ENCODE measurements around the gene PPP1R17.
A peak's percentile ranks its signal among the peaks of the same experiment; 100 is the strongest.

PPP1R17 gene

DNA sequence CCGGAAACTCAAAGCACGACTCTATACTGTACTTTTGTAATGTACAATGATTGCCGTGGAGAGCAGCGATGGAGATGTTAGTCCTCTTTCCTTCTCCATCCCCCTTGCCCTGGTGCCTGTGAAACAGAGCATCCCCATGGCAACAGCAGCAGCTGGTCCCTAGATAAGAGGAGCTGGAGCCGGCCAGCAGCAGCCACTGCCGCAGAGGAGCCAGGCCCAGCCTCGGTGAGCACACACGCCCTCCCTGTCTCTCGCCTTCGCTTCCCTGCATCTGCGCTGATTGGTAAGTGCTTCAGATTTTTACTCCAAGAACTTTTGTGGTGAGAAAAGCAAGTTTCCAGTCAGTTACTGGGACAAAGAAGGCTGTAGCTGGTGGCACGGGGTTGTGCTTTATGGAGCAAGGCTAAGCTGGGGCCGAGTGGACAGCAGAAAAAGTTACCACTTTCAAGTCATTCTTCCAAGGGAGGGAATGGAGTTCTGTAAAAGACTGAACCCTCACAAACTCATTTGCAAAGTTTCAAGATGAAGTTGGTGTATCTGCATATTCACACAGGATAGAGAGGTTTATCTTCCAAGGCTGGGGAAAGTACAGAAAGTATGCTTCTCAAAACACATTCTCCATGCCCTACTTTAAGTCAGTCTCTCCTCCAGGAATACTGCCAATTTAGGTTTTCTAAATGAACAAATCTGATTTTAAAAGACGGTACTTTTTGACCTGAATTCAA lies at the start of gene PPP1R17:
Gene PPP1R17 (plus strand): TSS at position 192 of the 725 bp plus-strand sequence. CDS start 5,227 bp downstream, outside the sequence.
- no peak for DNase-seq

- no peak for DNase-seq
These were observed 46.6 kb upstream of the PPP1R17 start for GRCh38 chr7:31640381-31640780.

DNA sequence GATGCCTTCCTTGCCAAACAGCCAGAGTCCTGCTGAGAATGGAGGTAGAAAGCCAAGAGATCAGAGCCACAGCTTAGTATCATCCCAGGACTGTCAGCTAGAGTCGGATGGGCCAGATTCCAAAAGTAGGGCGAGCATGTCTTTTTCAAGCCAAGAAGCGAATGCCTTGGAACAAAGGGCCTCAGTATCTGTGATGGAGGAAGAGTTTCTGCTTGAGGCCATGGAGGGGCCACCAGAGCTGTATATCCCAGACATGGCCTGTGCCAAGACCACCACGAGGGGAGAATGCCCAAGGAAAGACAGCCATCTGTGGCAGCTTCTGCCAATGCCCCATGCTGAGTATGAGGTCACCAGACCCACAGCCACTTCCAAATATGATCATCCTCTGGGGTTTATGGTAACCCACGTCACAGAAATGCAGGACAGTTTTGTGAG lies 44.3 kb upstream of the PPP1R17 start:
- DNase-seq: no peak

- DNase-seq: no peak
These were observed 40.1 kb upstream of the PPP1R17 start for GRCh38 chr7:31646942-31647341.

DNA sequence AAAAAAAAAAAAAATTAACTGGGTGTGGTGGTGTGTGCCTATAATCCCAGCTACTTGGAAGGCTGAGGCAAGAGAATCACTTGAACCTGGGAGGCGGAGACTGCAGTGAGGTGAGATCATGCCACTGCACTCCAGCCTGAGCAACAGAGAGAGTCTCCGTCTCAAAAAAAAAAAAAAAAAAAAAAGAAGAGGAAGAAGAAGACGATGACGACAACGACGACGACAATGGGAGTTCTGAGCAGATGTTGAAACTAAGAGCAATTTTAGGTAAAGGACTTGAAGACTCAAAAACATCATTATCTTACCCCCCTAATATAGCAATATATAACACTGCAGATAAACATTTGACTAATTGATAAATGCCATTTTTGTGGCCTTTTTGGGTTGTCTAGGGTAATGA lies 39.5 kb upstream of the PPP1R17 start:
- DNase-seq: no peak

DNA sequence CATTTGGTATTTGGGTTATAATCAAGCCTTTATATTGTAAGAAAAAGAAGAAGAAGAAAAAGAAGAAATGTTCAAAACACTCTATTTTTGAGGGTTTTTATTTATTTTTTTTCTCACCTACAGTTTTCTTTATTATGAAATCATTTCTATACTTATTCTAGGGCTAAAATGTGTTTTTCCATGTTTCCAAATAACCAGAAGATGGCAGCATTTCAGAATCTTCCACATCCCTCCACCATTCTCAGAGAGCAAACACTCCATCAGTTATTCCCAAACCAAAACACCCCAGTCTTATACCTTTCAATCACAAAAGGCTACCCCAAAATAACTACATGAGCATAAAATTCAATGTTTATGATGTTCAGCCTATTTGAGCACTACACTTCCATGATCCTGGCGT lies 38.7 kb upstream of the PPP1R17 start:
- peak; percentile 1 for DNase-seq

GRCh38 chr7:31648880-31649279 lies 38.1 kb upstream of the PPP1R17 start:
- no peak for DNase-seq

DNA sequence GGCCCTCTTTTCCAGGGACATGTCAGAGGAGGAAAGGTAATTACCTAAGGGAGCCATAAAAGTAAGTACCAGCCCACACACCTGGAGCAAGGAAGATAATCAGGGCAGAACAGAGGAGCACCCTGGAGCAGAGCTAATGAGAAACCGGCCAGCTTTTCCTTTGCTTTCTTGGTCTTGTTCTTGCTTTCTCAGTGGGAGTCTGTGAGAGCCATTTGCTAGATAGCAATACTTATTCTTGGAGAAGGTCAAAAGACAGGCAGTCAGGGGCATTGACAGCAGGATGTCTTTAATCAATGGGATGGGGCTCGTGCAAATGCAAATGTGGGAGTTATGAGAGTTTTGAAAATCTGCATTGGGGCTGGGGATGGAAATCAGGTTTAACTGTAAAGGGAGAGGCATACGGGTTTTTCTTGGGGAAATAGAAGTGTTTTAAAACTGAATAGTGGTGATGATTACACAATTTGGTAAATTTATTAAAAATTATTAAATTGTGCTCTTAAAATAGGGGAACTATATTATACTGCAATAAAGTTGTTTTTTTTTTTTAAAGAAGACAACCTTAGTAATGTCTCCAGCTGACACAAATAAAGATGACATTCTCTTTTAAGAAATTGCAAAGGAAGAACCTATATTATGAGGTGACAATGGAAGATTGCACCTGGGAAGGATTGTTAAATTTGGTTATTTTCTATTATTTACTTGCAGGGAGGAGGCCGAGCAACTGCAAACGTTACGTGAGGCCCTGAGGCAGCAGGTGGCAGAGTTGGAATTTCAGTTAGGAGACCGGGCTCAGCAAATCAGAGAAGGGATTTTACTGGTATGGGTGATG lies 35.6 kb upstream of the PPP1R17 start:
- DNase-seq: no peak

DNA sequence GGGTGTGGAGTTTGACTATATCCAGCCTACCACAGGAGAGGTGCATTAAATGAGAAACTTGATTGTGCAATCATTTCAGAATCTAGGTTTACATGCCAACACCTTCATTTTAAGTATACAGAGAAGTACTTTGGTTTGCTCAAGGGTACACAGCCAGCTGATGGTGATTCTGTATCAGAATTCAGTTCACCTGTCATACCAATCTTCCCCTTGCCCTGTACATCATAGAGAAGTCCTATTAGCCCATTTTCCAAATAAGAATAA lies 35.0 kb upstream of the PPP1R17 start:
- DNase-seq: no peak

- no peak for DNase-seq
These were observed 23.9 kb upstream of the PPP1R17 start for GRCh38 chr7:31663072-31663471.

GRCh38 chr7:31664890-31665289 lies 22.1 kb upstream of the PPP1R17 start:
- DNase-seq: no peak

GRCh38 chr7:31665546-31665945 lies 21.5 kb upstream of the PPP1R17 start:
- DNase-seq: no peak

DNA sequence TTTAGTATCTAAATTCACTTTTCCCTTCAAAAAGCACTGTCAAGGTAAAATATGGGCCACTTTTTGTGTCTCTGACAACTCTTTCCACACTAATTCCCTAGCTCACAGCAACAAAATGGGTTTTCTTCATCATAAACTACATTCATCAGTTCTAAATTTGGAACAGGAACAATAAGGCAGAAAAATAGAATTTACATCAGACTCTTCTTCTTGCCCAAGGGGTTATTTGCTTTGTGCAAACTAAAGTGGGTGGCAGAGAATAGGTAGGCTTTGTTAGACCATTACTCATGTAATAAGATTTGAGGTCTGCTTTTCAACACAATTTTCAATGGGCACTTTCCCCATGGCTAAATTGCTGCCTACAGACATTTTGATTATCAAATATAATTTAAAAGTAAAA lies 17.6 kb upstream of the PPP1R17 start:
- DNase-seq: no peak

DNA sequence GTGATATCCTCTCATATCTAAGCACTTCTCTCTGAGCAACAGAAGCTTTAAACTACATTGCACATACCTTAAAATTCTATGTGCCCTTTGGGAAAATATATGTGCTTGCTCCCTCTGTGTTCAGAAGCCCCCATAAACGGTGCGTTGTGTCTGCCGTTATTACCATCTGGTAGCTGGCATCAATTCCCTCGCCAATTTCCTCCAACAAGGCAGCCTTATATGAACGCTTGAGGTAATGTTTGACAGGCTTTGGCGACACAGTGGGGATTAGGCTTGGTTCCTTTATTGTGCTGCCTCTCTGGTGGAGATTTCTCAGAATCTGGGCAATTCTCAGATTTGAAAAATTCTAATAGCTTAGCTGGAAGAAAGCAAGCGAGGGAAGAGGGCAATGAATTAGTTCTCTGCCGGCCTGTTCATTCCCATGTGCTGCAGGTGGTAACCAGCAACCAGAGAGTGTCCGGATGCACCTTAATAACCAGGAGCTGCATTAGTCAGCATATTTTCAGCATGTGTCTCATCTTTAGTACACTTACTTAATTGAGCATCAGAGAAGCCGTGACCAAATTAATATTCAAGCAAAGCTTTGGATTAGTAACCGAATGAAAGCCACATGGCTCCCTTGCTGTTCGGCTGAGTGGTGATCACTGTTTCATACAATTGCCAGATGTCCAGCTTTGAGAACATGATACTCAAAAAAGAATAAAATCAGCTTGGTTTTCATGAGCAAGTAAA lies 7.3 kb upstream of the PPP1R17 start:
- DNase-seq: no peak

- no peak for DNase-seq
These were observed 3.4 kb upstream of the PPP1R17 start for GRCh38 chr7:31683445-31684225.

GRCh38 chr7:31688372-31688771 lies 1.4 kb downstream of the PPP1R17 start:
- no peak for DNase-seq

DNA sequence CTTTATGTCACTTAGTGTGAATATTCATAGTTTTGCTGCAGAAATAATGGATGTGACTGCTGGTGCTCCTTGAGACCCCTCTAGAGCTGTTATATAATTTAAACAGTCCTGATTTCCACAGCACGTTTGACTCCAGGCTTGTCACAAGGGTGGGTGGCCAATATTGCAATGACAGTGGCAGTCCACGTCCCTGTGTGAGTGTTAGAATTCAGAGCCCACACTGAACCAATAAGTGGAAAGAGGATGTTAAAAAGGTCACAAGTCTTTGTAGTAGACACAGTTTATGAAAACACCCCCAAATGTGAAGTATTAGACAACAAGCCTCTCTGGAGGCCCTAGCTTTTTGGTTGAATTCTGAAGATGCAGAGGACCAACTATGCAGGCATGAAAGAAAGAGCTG lies 2.0 kb downstream of the PPP1R17 start:
- no peak for DNase-seq

- peak; percentile 16 for DNase-seq
These were observed 3.9 kb downstream of the PPP1R17 start for GRCh38 chr7:31690935-31691334.

- no peak for DNase-seq
These were observed 5.4 kb downstream of the PPP1R17 start for GRCh38 chr7:31692451-31692850.

- DNase-seq: no peak
These were observed 5.9 kb downstream of the PPP1R17 start for GRCh38 chr7:31692871-31693270.

- no peak for DNase-seq
These were observed 9.0 kb downstream of the PPP1R17 start for GRCh38 chr7:31695859-31696614.

GRCh38 chr7:31699050-31699449 lies 12.0 kb downstream of the PPP1R17 start:
- no peak for DNase-seq
